Kidney epithelial cell (primary cell): ENCODE data around the gene P2RY11. TPM values are rescaled to one million over a fixed set of nuclear protein-coding genes. Genes with fewer than 3 reads are reported as not detected.

Experiments used
- DNase-seq: peaks from one replicate; pipeline ENCODE4 v3.0.0-alpha.2; 2010; ENCODE audit warnings: low read depth
- H3K27me3 ChIP-seq: 2 replicates; pipeline ENCODE4 v1.6.0; 2011; ENCODE audit warnings: low read length; ENCODE audit not compliant: control insufficient read depth, insufficient read depth
- H3K36me3 ChIP-seq: 2 replicates; pipeline ENCODE4 v1.5.1; 2011; ENCODE audit warnings: low read length; ENCODE audit not compliant: control insufficient read depth, insufficient read depth
- H3K4me3 ChIP-seq: 2 replicates; pipeline ENCODE4 v1.5.1; 2011; ENCODE audit warnings: low read depth, mild to moderate bottlenecking, control low read depth, low read length
- CTCF ChIP-seq: IDR thresholded peaks from 2 replicates; pipeline ENCODE4 v1.5.1; 2011; ENCODE audit warnings: mild to moderate bottlenecking, moderate library complexity, low read length, control low read depth, inconsistent platforms; ENCODE audit not compliant: insufficient read depth, poor library complexity, severe bottlenecking
- total RNA-seq: library from RNA; depleted of rRNA; stranded (reverse); fragments of >200 nt; gene quantifications from 2 replicates; pipeline ENCODE4 v1.2.3, GENCODE V29; 2015

The P2RY11 gene
- total RNA-seq, result 6.3 and 9.4 TPM in 2 replicates

GRCh38 chr19:10111405-10111811 is at the start of gene P2RY11:
P2RY11 (plus strand) TSS chr19:10111693; CDS start chr19:10111722, 29 bp downstream.
- H3K36me3 ChIP-seq, result peaks cover 6% of the 10 kb centered on the region
- DNase-seq, result no peak
- no peak for TF ChIP-seq CTCF
- H3K4me3 ChIP-seq, result no peak within 1 kb of the TSS
- H3K27me3 ChIP-seq, result no peaks in the 10 kb centered on the region

GRCh38 chr19:10061717-10062310 is 49.7 kb upstream of the P2RY11 start:
- DNase-seq, result no peak
- Histone ChIP-seq H3K36me3 (no peaks in the 10 kb centered on the region), H3K4me3 (no peak overlapping the region), H3K27me3 (no peaks in the 10 kb centered on the region)
- no peak for TF ChIP-seq CTCF

- H3K36me3 ChIP-seq, result no peaks in the 10 kb centered on the region
- DNase-seq, result no peak
- TF ChIP-seq CTCF, result no peak
- peaks cover 2% of the 10 kb centered on the region for H3K27me3 ChIP-seq
- H3K4me3 ChIP-seq, result no peak overlapping the region
Measured at GRCh38 chr19:10068205-10068604, 43.3 kb upstream of the P2RY11 start.

- Histone ChIP-seq H3K27me3 (peaks cover 2% of the 10 kb centered on the region), H3K4me3 (no peak overlapping the region), H3K36me3 (no peaks in the 10 kb centered on the region)
- no peak for TF ChIP-seq CTCF
- DNase-seq, result no peak
Measured at GRCh38 chr19:10069046-10069445, 42.4 kb upstream of the P2RY11 start.

GRCh38 chr19:10070730-10071446 is 40.6 kb upstream of the P2RY11 start:
- no peak for DNase-seq
- H3K4me3 ChIP-seq, result no peak overlapping the region
- no peak for TF ChIP-seq CTCF
- H3K27me3 ChIP-seq, result peaks cover 2% of the 10 kb centered on the region
- H3K36me3 ChIP-seq, result no peaks in the 10 kb centered on the region
